HG02884 (cell line): ENCODE data around the gene GPC4.
"Not testable (repeated sequence)": the region's sequence is repeated elsewhere in the genome, so short reads cannot be mapped to it uniquely, and the experiment has no call there.

ENCODE experiments used
- ATAC-seq: cut with Tn5 transposase; IDR thresholded peaks from one replicate; pipeline ENCODE4 v1.9.1; 2021; ENCODE audit warnings: mild to moderate bottlenecking, moderate library complexity; ENCODE audit not compliant: unreplicated experiment

The GPC4 gene

DNA sequence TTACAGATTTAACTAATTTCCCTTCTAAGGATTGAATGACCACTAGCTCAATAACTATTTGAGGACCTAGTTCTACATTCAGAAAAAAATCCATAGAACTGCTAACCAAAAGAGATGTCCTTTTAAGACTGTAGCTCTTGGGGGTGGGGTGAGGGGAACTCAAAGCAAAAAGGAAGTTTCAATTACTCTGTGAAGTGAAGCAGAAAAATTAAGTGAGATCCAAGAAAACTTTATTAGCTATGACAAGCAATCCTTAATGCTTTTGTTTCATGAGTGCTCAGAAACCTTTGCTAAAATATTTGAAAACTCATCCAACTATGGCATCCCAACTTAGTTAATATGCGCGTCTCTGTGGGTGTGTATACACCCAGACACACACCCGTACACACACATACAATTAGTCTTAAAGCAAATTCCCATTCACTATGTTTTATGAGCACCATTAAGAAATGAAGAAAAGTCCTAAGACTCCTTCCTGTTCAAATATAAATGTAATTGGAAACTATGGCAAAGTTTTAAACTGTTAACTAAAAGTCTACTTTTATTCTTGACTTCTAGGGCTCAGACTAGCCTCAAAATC is 44.5 kb downstream of the GPC4 start:
- no peak for ATAC-seq

DNA sequence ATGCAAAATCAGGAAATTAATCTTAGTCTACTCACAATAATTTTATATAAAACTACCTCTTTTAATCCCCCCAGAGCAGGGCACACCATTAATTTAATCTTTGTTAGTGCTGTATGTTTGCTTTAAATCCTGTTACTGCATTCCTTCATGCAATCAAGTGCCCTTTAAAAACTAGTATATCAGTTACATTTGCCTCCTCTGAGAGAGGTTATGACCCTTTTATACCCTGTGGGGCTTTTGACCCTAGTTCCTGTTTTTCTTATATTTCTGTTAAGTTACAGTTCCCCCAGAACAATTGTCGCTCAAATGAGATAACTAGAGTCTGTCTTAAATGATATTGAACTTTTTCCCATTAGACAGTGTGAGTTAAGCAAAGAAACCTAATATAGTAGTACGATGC is 46.2 kb downstream of the GPC4 start:
- no peak for ATAC-seq

DNA sequence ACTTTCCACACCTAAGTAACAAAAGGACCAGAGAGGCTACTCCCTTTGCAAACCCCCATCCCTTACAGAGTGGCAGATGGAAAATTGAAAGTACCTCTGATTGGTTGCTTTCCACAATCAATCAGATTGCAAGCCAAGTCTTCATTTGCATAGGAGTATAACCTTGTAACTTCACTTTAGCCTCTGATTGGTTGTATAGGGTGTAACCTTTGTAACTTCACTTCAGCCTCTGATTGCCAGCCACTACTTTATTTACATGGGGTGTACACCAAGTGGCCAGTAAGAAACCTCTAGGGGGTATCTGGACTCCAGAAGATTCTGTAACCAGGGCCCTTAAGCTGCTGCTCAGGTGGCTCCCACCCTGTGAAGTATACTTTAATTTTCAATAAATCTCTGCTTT is 48.6 kb downstream of the GPC4 start:
- no peak for ATAC-seq

DNA sequence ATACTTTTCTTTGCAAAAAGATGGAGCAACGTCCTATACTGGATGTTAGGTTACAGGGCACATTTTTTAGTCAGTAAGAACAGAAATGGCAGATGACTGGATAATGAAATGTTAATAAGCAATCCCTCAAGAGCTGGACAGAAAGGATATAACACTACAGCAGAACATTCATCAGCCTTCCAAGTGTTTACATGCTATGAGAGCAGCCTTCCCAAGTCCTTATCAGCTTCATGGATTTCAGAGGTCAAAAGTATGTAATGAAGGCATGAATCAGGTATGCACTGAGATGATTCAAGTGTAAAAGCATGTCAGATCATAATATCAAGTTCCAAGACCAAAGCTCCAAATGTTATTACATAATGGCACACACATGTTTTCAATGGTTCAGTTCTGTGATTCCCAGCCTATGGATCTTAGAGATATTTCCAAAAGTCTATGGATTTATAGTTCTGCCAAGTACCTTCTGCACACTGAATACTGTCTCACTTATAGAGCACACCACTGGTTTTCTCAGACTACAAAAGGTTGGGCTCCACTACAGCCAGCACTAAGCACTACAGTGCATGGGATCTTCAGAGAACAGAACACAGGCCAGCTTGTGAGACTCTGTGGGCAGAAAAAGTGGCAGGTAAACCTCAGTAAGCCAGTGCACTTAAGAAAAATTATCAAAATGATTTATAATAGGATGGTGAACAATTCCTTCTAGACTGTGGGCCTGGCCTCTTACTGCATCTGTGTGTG is 49.2 kb downstream of the GPC4 start:
- ATAC-seq: no peak

DNA sequence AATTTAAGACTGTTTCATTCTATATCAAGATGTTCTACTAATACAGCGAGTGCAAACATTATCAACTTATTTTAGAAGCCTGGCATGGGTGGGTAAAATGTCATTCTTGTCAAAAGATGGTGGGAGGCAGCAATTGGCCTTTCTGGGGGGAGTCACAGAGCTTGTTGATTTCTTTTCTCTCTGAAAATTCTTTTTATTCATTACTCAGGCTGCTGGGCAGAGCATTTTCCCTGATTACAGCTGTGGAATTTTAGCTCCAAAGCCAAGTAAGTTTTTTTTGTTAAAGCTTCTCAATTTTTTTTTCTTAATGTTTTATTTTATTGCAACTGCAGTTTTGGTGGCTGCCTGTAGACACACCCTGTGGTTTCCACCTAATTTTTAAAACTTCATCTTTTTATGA is 50.4 kb downstream of the GPC4 start:
- no peak for ATAC-seq

DNA sequence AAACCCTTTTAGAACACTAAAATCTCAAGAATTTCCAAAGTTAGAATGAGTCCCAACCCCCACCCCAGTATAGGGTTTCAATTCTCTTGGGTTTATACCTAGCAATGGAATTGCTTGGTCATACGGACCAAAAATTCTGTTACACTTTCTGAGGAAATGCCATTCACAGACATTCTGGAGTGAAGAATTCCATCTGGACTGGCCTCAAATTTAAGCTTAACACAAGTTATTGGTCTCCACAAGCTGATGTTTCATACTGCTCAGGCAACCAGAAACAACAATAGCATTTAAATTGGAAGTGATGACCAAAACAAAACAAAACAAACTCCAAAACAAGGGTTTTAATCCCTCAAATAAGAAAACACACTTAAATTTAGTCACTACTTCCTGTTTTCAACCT is 51.1 kb downstream of the GPC4 start:
- no peak for ATAC-seq

DNA sequence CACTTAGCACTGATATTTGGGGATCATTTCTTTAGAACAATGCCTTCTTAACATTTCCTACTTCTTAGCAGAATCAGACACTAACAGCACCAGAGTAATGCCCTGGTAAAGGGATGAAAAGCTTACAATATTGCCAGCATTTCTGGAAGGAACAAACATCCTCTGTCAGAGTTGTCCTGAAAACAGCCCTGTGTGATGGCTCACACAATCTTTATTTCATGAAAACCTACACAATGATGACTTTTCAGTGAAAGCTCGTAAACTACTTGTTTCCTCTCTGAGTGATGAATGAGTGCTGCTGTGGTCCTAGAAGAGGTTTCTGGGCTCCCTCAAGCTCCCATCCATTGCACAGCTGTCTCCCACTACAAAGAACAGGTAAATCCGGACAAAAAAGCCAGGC is 52.8 kb downstream of the GPC4 start:
- no peak for ATAC-seq

DNA sequence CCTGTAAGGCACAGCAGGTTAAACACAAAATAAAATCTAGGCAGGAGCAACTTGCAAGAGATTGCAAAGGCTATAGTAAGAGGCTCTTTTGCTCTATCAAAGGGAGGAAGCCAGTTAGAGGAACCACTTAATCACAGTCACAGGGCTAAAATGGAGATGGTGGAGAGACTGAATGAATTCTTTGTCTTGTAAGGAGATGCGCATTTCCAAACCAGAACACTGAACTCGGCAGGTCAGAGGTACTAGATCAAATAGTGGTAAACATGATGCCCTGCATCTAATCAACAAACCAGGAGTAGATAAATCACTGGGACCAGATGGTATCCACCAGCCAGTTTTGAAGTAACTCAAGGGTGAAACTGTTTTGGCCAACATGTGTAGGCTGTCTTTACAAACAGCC is 55.8 kb downstream of the GPC4 start:
- ATAC-seq: no peak

DNA sequence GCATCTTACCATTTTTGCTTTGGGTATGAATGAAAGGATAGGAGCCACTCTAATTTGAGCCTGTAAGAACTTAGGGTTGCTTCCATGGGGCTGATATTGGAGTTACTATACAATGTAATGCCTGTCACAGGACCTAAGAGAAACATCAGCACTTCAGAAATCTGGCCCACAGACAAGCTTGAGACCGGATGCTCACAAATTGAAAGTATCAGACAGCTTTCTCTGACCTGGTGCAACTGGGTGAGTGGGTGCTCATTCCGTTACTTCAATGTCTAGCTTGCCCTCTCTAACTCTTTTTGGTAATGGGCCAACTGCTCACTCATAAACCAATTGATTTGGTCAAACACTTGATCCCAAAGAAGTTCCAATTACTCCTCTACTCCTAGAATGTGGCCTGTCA is 62.1 kb downstream of the GPC4 start:
- ATAC-seq: no peak

DNA sequence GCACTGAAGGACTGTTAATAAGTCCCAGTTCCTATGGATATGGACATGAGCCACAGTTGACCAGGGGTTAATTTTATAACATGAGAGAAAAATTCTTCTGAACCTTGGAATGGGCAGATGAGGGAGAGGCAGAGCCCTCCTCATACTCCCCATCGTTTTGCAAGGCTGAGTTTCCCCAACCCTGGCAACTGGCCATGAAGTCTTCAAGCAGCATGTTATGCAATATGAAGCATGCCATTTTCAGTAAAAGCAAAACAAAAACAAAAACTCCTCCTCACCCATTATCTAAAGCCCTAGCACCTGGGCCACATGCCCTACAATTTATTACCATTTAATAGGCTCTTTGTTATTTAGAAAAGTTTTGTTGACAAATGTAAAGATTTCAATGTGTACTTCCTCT is 64.5 kb downstream of the GPC4 start:
- ATAC-seq: no peak

DNA sequence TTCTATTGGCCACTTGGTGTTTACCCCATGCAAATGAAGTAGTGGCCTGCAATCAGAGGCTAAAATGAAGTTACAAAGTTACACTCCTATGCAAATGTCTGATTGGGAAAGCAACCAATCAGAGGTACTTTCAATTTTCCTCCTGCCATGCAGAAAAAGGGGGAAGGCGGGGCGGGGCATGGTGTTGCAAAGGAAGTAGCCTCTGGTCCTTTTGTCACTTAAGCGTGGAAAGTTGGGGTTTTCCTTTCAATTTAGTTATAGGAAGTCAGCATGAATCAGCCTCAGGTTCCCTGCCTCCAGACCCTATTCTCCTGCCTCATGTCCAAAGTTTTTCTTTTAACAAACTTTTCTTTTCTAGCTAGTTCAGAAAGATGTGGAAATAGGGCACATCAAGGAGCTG is 69.3 kb downstream of the GPC4 start:
- no peak for ATAC-seq

DNA sequence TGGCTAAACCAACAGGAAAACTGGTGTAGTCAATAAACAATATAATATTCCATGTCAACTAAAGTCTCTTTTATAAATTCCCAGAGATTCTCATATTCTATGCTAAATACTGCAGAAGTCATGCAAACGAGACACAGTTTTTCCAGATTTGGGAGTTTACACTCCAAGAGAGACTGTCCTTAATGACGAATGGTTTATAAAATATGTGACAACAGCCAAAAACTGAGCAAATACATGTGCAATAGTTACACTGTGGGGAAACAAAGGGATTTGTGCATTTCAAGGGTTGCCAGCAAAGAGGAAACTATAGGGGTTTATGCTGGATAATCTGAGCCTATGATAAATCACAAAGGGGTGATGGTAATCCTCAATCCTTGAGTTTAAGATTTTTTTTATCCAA is 75.7 kb downstream of the GPC4 start:
- ATAC-seq: no peak

DNA sequence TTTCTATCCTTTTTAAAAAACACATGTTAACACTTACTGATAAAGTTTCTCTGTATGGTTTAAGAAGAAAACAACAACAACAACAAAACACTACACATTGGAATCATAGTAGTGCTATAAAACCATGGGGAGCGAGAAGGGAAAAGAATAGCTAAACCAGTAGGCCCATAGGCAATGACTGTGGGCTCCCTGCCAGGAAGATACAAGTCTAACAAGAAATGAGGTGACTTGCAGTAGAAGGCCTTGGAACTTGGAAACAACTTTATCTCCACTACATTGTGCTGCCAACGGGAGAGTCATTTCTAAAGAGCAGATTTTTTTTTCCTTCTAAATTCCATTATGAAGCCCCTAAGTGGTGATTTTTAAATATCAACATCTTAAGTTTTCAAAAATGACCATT is 78.0 kb downstream of the GPC4 start:
- ATAC-seq: no peak

DNA sequence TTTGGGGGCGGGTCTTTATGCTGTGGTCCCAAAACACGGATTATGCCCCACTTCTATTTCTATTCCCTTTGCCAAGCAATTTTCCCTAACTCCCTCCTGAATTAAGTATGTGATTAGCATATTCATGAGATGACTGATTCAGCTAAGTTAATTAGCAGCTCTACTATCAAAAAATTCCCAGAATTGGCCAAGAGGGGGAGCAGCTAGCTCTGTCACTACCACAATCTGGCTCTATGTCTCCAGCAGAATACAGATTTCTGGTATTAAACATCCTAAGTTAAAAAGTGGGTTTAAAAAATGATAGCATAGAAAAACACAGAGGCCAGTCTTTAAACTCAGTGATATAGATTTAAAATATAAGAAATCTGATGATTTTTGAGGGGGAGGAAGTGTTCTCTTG is 80.3 kb downstream of the GPC4 start:
- no peak for ATAC-seq

DNA sequence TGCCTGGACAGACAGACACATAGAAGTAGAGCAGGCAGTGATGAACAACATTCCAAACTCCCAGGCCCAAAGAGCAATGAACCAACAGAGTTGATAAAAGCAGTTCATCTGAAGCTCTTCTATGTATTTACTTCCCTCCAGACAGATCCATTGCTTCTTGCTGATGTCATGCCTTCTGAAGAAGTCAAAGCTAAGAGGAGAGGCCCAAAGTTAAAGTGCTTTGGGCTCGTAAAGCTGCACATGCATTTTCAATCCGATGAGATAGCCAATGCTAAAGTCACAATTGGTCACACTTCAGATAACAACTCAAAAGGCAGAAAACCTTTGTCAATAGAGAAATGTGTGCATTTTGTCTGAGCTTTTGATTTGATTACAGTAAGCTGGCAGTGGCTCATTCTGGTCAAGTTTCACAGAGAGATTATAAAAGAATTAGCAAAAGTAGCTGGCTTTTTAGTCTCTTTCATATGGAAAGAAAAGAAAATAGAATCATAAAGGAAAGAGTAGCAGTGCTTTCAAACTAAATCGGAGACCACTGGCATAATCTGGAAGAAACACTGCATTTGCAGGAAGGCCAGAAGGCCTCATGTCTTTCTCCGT is 82.0 kb downstream of the GPC4 start:
- no peak for ATAC-seq

DNA sequence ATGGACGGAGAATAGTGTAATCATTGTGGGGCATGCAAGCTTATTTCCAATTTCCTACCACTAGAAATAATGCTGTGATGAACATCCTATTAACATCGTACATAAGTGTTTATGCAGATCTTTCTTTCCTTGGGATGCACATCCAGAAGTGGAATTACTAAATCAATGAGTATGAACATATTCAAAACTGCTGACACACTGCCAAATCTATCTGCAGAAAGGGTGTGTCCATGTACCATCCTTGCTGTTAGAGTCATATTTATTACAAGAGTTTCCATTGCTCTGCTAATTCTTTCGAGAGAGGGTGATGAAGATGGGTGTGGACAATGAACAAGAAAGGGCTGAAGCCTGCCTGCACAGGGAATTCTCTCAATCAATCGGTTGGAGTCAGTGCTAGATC is 82.6 kb downstream of the GPC4 start:
- no peak for ATAC-seq

DNA sequence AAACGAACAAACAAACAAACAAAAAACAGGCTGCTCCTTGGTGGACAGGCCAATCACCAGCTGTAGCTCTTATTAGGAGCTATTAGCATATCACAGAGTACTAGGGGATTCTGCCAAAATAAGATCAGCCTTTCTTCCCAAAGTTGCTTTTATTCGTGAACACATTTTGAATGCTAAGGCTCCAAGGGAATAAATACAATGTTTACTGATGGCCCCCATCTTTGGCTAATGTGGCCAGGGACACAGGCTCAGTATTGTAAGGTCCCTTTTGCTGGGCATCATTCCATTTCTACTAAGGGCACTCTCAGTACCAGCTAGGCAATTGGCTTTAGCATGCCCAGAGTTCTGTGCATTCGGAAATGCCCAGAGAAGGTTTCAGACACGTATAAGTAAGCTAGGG is 84.3 kb downstream of the GPC4 start:
- no peak for ATAC-seq

DNA sequence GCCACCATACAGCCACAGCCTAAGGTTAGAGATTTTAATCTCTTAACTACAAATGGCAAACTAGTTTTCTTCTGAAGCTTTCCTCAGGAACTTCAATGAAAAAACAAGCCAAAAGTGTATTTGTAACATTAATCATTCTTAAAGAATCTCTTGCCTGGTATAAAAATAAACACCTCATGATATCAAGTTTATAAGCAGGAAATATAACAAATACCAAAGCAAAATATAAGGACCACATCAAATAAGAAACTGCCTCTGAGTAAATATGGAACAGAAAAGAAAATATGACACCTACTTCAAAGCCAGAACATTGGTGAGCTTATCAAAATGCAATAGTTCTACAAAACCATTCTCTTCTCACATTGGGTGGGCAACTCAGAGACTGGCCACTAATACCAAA is 89.9 kb downstream of the GPC4 start:
- no peak for ATAC-seq

DNA sequence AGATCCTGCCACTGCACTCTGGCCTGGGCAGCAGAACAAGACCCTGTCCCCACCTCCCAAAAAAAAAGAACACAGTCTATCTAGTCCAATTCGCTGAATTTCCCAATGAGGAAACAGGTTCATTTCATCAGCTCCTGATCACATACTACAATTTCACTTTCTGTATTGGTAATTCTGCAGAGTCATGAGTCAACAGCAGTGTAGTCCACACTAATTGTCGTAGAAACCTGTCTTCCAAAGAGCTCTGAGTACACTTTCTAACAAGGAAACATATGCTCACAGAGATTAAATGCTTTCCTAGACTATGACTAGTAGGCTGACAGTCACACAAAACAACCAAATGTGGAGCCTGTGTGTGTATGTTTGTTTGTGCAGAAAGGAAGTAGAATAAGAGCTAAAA is 91.9 kb downstream of the GPC4 start:
- no peak for ATAC-seq

DNA sequence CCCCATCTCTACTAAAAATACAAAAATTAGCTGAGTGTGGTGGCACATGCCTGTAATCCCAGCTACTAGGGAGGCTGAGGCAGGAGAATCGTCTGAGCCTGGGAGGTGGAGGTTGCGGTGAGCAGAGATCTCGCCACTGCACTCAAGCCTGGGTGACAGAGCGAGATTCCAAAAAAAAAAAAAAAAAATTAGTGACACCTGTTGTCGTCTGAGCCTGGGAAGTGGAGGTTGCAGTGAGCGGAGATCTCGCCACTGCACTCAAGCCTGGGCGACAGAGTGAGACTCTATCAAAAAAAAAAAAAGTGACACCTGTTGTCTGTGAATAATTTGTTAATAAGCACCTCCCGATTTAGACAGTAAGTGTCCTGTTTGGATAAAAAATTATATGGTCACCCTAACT is 93.0 kb downstream of the GPC4 start:
- ATAC-seq: not testable (repeated sequence)

DNA sequence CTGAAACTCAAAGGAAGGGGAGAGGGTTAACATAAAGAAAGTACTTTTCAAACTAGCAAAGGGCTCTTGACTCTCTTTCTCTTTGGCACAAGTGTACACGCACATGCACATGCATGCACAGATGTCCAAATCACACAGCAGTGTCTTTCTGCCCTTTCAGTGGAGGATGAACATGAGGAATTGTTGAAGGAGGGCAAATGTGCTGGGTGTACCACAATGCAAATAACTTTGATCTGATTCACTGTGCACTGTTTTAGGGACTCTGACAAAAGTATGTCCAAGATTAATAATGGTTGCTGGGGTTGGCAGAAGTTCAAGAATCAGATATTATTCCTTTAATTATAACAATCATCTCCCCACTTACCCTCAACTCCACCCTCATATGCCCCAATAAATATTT is 93.8 kb downstream of the GPC4 start:
- no peak for ATAC-seq

DNA sequence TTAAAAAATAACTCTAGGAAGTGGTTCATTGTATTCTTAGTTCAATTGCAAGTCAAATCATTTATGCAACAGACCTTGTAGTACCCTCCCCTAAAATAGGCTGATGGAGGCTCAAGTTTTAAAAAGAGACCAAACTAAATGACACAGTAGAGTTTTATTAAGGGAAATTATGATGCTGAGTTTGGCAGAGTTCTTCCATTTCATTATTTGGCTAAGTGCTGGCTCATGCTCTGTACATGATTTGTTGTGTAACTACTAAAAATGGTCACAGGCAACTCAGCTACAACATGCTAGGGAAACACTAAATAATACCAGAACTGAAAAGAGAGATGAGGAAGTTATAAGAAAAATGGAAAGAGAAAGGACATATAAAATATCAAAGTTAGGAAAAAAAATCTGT is 101.0 kb downstream of the GPC4 start:
- no peak for ATAC-seq

DNA sequence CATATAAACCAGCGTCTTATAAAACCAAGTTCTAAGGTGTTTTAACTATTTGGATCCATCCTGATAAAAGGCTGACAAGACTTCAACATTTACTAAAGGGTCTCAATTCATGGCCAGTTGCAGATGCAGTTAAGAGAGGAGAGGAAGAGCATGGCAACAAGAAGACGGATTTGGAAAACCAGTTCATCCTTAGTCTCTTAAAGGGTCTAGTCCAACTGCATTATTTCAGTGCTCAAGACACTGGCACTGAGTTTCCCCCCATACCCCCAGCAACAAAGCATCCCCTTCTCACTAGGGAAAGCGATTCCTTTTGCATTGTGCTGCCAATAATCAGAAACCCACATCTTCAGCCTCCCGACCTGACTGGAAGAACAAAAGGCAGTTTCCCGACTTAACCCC is 106.8 kb downstream of the GPC4 start:
- ATAC-seq: no peak
